ENCODE results near the gene ZNF587.
"Not testable (repeated sequence)": the region's sequence is repeated elsewhere in the genome, so short reads cannot be mapped to it uniquely, and the experiment has no call there.

The ZNF587 gene

DNA sequence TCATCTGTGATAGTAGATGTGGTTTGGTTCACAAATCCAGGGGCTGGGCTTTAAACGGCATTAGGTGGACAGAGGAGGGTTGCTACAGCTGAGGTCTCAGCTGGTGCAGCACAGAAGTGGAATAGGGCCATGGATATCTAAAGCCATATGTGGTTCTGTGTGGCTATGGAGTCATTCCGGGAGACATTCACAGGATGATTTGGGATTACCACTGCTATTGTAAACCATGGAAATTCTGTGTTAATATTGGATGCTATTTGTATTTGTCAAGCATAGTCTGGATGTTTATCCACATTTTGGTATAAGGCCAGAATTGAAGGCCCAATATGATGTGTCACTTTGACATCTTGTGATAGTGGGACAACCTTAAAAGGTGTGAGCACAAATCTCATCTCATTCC, 26.5 kb upstream of the ZNF587 start:
- not testable (repeated sequence) for DNase-seq (ENCODE audit: low read depth)

DNA sequence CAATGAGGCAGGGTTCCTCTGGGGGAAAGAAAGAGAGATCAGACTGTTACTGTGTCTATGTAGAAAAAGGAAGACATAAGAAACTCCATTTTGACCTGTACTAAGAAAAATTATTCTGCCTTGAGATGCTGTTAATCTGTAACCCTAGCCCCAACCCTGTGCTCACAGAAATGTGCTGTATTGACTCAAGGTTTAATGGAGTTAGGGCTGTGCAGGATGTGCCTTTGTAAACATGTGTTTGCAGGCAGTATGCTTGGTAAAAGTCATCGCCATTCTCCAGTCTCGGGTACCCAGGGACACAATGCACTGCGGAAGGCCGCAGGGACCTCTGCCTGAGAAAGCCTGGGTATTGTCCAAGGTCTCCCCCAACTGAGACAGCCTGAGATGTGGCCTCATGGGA, 26.1 kb upstream of the ZNF587 start:
- not testable (repeated sequence) for DNase-seq (ENCODE audit: low read depth)

DNA sequence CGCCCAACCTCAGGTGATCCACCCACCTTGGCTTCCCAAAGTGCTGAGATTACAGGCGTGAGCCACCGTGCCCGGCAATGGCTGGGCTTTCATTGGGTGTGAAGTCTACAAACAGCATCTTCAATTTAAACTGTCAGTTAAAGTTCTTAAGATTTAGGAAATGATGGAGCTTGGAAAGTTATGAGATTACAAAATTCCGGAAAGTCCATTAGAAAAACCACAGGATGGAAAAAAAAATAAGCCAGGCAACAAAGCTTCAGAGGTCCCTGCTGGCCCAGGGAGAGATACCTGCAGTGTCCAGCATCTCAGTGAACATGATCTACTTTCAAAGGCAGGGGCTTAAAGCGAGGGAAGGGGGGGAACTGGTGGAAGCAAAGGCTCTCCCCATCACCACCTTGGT, 24.1 kb upstream of the ZNF587 start:
- no peak for DNase-seq (ENCODE audit: low read depth)

DNA sequence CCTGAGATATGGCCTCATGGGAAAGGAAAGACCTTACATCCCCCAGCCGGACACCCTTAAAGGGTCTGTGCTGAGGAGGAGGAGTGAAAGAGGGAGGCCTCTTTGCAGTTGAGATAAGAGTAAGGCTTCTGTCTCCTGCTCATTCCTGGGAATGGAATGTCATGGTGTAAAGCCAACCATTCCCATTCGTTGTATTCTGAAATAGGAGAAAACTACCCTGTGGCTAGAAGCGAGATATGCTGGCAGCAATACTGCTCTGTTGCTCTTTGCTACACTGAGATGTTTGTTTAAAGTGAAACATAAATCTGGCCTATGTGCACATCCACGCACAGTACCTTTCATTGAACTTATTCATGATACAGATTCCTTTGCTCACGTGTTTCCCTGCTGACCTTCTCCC, 20.3 kb upstream of the ZNF587 start:
- DNase-seq (ENCODE audit: low read depth): no peak

DNA sequence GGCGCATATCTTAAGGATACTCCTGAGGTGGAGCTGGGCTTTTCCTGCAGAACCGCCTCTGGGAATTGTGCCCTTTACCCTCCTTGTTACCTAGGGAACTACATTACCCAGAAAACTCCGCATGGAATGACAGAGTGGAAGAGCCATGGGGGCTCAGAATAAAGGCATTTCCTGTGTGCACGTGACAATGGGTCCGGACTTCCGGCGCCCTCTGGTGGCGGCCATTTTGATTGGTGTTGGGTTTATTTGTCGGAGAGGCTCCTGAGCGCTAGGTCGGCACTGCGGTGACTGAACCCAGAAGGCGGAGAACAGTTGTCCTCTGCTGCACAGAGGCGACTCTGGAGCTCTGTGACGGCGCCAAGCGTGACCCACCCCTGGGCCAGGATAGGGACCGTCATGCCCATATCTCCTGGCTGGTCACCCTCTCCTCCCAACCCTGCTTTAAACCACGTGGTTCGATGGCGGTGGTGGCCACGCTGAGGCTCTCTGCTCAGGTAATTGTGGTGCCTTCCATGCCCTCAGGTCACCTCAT, 19.5 kb upstream of the ZNF587 start, which contains the start of gene ZNF587B:
Gene ZNF587B (plus strand): TSS at position 229 of the 532 bp plus-strand sequence. CDS start 230 bp downstream, at position 459.
- no peak for DNase-seq (ENCODE audit: low read depth)

DNA sequence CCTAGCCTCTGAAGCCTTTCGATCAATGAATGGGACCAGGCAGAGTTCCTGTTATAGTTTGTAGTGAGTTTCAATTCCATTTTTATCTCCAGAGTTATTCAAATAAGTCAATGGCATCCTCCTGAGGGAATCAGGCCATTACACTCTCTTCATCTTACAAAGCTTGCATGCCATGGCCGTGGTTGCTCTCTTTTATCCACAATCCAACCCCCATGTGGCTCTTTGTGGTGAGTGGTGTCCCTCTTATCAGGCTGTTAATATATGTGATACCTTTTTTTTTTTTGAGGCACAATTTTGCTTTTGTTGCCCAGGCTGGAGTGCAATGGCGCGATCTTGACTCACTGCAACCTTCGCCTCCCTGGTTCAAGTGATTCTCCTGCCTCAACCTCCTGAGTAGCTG, 12.7 kb upstream of the ZNF587 start:
- not testable (repeated sequence) for DNase-seq (ENCODE audit: low read depth)

DNA sequence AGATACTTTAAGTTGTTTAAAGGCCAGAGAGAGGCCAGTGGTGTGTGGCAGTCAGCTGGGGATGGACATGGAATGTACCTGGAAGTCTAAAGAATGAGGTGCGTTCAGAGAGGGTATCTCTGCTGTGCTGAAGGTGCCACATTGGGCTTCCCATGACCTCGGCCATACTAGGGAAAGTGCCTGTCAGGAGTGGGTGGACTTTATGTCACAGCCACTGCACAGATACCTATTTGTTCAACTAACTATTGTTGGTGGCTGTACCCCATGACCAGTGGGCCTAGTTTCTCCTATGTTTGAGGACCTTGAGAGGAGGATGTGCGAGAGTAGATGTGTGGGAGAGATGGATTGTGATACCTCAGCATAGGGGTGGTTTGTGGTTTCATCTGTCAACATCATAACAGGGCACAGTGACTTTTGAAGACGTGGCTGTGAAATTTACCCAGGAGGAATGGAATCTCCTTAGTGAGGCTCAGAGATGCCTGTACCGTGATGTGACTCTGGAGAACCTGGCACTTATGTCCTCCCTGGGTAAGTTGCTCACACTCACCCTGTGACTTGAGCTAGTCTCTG, 11.0 kb upstream of the ZNF587 start:
- DNase-seq (ENCODE audit: low read depth): not testable (repeated sequence)

DNA sequence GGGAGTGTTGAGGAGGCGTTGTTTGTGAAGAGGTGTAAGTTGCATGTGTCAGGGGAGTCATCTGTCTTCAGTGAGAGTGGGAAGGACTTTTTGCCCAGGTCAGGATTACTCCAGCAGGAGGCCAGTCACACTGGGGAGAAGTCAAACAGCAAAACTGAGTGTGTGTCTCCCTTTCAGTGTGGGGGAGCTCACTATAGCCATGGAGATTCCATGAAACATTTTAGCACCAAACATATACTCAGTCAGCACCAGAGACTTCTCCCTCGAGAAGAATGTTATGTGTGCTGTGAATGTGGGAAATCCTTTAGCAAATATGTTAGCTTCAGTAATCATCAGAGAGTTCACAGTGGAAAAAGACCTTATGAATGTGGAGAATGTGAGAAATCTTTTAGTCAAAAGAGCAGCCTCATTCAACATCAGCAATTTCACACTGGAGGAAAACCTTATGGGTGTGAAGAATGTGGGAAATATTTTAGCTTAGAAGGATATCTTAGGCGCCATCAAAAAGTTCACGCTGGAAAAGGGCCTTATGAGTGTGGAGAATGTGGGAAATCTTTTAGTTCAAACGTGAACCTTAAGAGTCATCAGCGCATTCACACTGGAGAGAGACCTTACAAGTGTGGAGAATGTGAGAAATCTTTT, 8.4 kb upstream of the ZNF587 start:
- no peak for DNase-seq (ENCODE audit: low read depth)

DNA sequence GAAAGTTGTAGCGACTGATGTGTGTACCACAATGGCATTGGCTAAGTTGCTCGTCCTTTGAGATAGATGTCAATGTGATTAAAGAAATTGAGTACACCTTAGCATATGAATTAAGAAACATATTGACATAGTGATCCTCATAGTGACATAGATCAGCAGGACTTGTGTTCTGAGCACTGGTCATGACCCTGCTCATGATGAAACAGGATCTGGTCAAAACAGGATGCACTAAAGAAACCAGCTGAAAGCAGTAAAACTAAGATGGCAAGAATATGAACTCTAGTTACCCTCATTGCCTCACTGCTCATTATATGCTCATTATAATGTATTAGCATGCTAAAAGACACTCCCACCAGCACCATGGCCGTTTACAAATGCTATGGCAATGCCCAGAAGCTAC, 2.5 kb upstream of the ZNF587 start:
- not testable (repeated sequence) for DNase-seq (ENCODE audit: low read depth)

DNA sequence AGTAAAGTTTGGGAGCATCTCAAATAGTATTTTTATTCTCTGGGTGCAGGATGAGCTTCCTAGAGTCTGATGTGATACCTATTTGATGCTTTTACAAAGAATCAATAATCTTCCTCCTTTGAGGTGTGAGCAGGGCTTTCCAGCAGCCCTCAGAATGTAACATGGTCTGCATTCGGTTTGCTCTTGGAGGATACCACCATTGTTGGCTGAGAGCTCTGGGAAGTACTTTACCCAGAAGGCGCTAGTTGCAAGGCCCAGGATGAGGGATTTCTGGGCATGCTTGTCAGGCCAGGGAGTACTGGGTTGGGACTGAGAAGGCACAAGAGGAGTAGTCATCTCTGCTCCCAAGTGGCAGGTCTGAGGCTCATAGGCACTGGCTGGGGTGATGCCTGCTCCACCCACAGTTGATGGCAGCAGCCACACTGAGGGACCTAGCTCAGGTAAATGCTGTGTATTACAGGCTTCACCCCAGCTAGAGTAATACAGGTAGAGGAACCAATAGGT, 445 bp upstream of the ZNF587 start:
- DNase-seq (ENCODE audit: low read depth): not testable (repeated sequence)

DNA sequence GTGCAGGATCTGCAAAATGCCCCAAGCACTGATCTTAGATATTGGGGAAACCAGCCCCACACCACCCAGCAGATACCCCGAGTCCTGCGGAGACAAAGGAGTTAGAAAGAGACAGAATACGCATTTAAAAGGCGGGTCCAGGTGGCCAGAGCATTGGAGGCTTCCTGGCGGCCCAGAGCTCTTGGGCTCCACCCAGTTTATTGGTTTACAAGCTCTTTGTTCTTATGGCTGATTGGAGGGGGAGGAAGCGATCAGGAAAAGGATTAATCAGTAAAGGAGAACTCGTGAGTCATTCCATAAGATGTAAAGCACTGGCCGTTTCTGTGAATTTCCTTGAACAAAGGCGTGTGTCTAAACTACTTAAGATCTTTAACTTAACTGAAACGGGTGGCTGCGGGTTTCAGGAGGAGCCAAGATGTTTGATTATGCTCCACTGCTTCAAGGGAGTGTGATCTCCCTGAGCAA, 926 bp downstream of the ZNF587 start:
- DNase-seq (ENCODE audit: low read depth): no peak

DNA sequence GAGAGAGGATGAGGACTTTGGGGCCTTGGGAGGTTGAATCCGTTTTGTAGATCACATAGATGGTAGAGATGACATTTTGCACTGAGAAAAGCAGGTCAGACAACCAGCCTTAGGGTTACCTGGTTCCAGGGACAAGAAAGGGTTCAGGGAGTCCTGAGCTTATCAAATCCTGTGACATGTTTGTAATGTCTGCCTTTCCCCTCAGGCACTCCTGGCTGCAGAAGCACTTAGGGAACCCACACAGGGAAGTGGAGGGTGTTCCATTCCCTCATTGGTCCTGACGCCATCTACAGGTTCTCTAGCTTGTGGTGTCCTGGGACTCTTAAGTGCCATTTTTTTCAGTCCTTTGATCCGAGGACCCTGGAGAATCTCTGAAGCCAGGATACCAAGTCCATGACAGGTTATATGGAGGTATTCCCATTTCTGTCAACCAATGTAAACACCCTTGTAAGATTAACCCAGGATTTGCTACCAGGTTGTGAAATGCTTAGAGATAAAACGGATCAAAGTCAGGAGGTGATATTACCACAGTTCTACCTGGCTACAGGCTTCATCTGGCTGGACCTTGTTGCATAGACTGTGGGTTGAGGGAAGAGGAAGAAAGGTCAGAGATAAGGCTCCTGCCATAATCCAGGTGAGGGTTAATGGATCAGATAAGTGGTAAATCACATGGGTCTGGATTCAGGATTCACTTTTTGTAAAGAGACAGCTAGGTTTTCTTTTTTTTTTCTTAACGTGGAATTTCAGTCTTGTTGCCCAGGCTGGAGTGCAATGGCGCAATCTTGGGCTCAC, 2.3 kb downstream of the ZNF587 start:
- DNase-seq (ENCODE audit: low read depth): not testable (repeated sequence)

DNA sequence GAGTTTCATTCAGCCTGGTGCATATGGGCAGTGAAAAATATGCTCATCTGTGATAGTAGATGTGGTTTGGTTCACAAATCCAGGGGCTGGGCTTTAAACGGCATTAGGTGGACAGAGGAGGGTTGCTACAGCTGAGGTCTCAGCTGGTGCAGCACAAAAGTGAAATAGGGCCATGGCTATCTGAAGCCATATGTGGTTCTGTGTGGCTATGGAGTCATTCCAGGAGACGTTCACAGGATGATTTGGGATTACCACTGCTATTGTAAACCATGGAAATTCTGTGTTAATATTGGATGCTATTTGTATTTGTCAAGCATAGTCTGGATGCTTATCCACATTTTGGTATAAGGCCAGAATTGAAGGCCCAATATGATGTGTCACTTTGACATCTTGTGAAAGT, 4.5 kb downstream of the ZNF587 start:
- DNase-seq (ENCODE audit: low read depth): not testable (repeated sequence)

DNA sequence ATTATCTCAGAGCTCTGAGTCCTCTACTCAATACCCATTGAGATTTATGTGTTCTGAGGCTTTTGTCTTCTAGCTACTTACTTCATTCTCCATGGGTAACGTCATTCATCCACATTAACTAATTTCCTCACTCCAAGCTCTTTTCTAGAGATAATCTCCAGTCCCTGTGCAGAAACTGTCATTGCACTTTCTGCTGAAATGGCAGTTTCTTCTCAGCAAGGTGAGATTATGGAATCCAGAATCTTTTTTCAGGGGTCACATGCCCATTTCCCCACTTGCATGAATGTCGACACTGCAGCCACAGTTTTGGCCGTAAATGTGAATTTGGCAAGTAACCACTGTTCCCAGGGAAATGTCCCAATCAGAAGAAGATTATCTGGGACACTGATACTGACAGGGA, 12.7 kb downstream of the ZNF587 start:
- not testable (repeated sequence) for DNase-seq (ENCODE audit: low read depth)

DNA sequence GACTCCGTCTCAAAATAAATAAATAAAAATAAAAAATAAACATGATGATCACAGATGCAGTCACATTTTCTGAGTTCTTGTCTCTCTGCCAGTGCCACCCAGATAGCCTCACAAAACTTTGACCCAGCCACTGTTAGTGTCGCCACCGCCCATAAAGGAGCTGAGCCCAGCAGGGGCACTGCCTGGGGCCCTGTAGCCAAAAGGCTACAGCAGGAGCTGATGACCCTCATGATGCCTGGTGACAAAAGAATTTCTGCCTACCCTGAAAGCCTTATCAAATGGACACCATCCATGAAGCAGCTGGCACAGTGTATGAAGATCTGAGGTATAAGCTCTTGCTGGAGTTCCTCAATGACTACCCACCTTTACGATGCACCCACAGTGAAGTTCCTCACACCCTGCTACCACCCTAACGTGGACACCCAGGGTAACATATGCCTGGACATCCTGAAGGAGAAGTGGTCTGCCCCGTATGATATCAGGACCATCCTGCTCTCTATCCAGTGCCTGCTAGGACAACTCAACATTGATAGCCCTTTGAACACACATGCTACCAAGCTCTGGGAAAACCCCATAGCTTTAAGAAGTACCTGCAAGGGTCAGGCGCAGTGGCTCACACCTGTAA, 18.3 kb downstream of the ZNF587 start:
- DNase-seq (ENCODE audit: low read depth): no peak

DNA sequence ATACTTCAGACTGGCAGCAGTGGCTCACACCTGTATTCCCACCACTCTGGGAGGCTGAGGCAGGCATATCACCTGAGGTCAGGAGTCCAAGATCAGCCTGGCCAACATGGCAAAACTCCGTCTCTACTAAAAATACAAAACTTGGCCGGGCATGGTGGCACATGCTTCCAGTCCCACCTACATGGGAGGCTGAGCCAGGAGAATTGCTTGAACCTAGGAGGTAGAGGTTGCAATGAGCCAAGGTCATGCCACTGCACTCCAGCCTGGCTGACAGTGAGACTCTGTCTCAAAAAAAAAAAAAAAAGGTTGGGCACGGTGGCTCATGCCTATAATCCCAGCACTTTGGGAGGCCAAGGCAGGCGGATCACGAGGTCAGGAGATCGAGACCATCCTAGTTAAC, 20.0 kb downstream of the ZNF587 start:
- not testable (repeated sequence) for DNase-seq (ENCODE audit: low read depth)

DNA sequence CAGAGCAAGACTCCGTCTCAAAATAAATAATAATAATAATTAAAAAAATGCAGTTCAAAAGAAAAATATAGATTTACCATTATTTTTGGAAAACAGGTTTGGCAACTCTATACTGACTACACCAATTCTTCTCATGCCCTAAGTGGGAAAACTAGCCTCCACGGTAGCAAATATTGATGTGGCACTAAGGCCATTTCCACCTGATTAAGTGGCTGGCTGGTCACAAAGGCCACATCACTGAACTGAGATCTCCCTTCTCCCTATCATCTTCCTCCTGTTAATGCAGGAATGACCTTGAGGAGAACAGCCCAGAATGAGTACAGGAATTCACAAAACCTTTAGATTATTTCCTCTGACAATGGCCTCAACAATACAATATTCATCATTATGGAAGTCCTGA, 20.6 kb downstream of the ZNF587 start:
- DNase-seq (ENCODE audit: low read depth): no peak

DNA sequence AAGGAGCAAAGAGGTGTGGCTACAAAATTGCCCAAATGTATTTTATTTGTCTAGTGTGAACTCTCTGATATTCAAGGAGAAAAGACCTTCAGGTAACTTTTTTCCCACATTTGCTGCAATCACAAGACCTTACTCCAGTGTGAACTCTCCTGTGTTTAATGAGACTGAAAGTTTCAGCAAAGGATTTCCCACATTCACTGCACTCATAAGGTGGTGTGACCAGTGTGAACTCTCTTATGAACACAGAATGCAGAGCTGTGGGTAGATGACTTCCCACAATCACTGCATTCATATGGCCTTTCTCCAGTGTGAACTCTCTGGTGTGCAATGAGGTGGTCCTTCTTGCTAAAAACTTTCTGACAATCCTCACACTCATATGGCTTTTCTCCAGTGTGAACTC, 22.8 kb downstream of the ZNF587 start:
- no peak for DNase-seq (ENCODE audit: low read depth)

DNA sequence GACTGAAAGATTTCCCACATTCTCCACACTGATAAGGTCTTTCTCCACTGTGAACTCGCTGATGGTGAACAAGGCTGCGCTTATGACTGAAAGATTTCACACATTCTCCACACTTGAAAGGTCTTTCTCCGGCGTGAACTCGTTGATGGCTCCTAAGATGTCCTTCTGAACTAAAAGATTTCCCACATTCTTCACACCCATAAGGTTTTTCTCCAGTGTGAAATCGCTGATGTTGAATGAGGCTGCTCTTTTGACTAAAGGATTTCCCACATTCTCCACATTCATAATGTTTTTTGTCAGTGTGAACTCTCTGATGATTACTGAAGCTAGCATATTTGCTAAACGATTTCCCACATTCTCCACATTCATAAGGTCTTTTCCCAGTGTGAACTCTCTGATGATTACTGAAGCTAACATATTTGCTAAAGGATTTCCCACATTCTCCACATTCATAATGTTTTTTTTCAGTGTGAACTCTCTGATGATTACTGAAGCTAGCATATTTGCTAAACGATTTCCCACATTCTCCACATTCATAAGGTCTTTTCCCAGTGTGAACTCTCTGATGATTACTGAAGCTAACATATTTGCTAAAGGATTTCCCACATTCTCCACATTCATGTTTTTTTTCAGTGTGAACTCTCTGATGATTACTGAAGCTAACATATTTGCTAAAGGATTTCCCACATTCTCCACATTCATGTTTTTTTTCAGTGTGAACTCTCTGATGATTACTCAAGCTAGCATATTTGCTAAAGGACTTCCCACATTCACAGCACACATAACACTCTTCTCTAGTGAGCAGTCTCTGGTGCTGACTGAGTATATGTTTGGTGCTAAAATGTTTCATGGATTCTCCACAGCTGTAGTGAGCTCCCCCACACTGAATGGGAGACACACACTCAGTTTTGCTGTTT, 24.5 kb downstream of the ZNF587 start:
- not testable (repeated sequence) for DNase-seq (ENCODE audit: low read depth)

DNA sequence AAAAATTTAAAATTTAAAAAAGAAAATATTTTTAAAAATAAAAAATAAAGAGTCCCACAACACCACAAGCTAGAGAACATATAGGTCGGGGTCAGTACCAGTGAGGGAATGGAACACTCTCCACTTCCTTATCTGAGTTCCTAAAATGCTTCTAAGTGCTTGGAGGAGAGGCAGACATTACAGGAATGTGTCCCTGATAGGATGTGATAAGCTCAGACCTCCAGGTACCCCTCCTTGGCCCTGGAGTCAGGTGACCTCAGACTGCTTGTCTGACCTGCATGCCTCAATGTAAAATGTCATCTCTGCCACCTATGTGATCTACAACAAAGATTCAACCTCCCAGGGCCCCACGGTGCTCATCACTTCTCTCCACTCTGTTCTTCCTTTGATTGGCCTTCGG, 36.4 kb downstream of the ZNF587 start:
- DNase-seq (ENCODE audit: low read depth): no peak
